Esophagus muscularis mucosa (tissue), 4 donors: ENCODE measurements around the gene DMD. TPM values are rescaled to one million over a fixed set of nuclear protein-coding genes. Genes with fewer than 3 reads are reported as not detected.

Experiments
- DNase-seq: peaks from one replicate; pipeline ENCODE4 v3.0.0-alpha.2; 2017; ENCODE audit errors: extremely low spot score
- H3K27ac ChIP-seq, 4 donors: fragments of 200-600 bp; sonication (generic); replicated peaks in 1 of 4; 1 replicate in 3 of 4; 2 replicates in 1 of 4; pipeline ENCODE4 v1.5.1; 2016 to 2019; ENCODE audit warnings: mild to moderate bottlenecking in 1 of 4
- H3K27me3 ChIP-seq, 4 donors: fragments of 200-600 bp; sonication (generic); one replicate each; pipeline versions ENCODE4 v1.5.1 to v1.6.0; 2016 to 2019
- H3K36me3 ChIP-seq, 4 donors: fragments of 200-600 bp; sonication (generic); one replicate each; pipeline ENCODE4 v1.5.1; 2016 to 2019
- H3K4me1 ChIP-seq, 4 donors: fragments of 200-600 bp; sonication (generic); one replicate each; pipeline ENCODE4 v1.5.1; 2016 to 2019
- H3K4me3 ChIP-seq, 4 donors: fragments of 200-600 bp; sonication (generic); 1 replicate in 2 of 4; 2 replicates in 2 of 4; pipeline ENCODE4 v1.5.1; 2016 to 2019; ENCODE audit warnings: mild to moderate bottlenecking in 4 of 4, moderate library complexity in 1 of 4
- H3K9me3 ChIP-seq, 4 donors: fragments of 200-600 bp; sonication (generic); 1 replicate in 3 of 4; 2 replicates in 1 of 4; pipeline ENCODE4 v1.5.1; 2016 to 2019
- EP300 ChIP-seq: sonication (generic); formaldehyde crosslinking; IDR thresholded peaks from one replicate; pipeline ENCODE4 v1.6.1; 2017; ENCODE audit warnings: antibody characterized with exemption
- POLR2A ChIP-seq: fragments of 450-650 bp; IDR thresholded peaks from one replicate; pipeline ENCODE4 v1.6.1; 2017; ENCODE audit warnings: antibody characterized with exemption, moderate library complexity, mild to moderate bottlenecking, low read depth
- POLR2AphosphoS5 ChIP-seq, 2 donors: sonication (generic); formaldehyde crosslinking; IDR thresholded peaks; one replicate each; pipeline ENCODE4 v1.6.1; 2017; ENCODE audit warnings: antibody characterized with exemption in 2 of 2
- WGBS: methylation state at CpG from one replicate; pipeline ENCODE4 v1.1.5; 2018; 5-methylcytosine and 5-hydroxymethylcytosine counted together
- intact Hi-C: fragments of 100-400 bp; cut with DNase I; formaldehyde crosslinking; loops from one replicate; pipeline ENCODE4 v1.15.1; 2023
- total RNA-seq, 4 donors: library from RNA; depleted of rRNA; stranded (reverse); fragments of >200 nt; gene quantifications; one replicate each; pipeline versions ENCODE4 v1.1.0 to v1.2.1, GENCODE V29; 2016
- TF ChIP-seq, protein P1 (sequence below), 3 experiments: fragments of 200-600 bp in 2 of 3; fragments of 450-650 bp in 1 of 3; sonication (generic) in 2 of 3; IDR thresholded peaks; one replicate each; pipeline ENCODE4 v1.5.1; 2017 to 2019; ENCODE audit warnings: antibody characterized with exemption in 3 of 3, mild to moderate bottlenecking in 2 of 3, moderate library complexity in 1 of 3

The DMD gene
- total RNA-seq, 4 donors from 2014 or later, result 127 to 210 (median 188) TPM

- Histone ChIP-seq H3K36me3 (no peaks in the 10 kb centered on the region), H3K4me1 (no peaks in the 10 kb centered on the region), H3K4me3 (no peak overlapping the region), H3K27me3 (no peaks in the 10 kb centered on the region), H3K9me3 (no peaks in the 10 kb centered on the region), H3K27ac (no peak overlapping the region)
- TF ChIP-seq, protein P1, sequence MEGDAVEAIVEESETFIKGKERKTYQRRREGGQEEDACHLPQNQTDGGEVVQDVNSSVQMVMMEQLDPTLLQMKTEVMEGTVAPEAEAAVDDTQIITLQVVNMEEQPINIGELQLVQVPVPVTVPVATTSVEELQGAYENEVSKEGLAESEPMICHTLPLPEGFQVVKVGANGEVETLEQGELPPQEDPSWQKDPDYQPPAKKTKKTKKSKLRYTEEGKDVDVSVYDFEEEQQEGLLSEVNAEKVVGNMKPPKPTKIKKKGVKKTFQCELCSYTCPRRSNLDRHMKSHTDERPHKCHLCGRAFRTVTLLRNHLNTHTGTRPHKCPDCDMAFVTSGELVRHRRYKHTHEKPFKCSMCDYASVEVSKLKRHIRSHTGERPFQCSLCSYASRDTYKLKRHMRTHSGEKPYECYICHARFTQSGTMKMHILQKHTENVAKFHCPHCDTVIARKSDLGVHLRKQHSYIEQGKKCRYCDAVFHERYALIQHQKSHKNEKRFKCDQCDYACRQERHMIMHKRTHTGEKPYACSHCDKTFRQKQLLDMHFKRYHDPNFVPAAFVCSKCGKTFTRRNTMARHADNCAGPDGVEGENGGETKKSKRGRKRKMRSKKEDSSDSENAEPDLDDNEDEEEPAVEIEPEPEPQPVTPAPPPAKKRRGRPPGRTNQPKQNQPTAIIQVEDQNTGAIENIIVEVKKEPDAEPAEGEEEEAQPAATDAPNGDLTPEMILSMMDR (IDR thresholded peaks at IDR 0.05), result no peak
- no peak for TF ChIP-seq POLR2AphosphoS5 (IDR thresholded peaks at IDR 0.05)
- no peak for TF ChIP-seq EP300
- no peak for TF ChIP-seq POLR2A
- DNase-seq, result no peak
- intact Hi-C loops, result no loop called here
- 74% methylated on average over 5 of the region's 5 CpGs for WGBS
These were observed 359.8 kb downstream of the DMD start for GRCh38 chrX:32851556-32851955.

GRCh38 chrX:32847921-32848320 lies 363.4 kb downstream of the DMD start:
- TF ChIP-seq POLR2A (no peak), POLR2AphosphoS5 (IDR thresholded peaks at IDR 0.05) (no peak), EP300 (no peak)
- TF ChIP-seq, protein P1 (IDR thresholded peaks at IDR 0.05), result no peak
- no peak for DNase-seq
- 85% methylated on average over 5 of the region's 5 CpGs for WGBS
- no peak overlapping the region for H3K4me3 ChIP-seq
- peaks cover 0 to 9% (median 0%) of the 10 kb centered on the region in 4 donors for H3K4me1 ChIP-seq
- no peaks in the 10 kb centered on the region for H3K27me3 ChIP-seq
- intact Hi-C loops, result no loop called here
- no peak overlapping the region for H3K27ac ChIP-seq
- H3K9me3 ChIP-seq, result no peaks in the 10 kb centered on the region
- no peaks in the 10 kb centered on the region for H3K36me3 ChIP-seq

- 79% methylated on average over 4 of the region's 4 CpGs for WGBS
- no peak overlapping the region for H3K4me3 ChIP-seq
- H3K9me3 ChIP-seq, result no peaks in the 10 kb centered on the region
- H3K27me3 ChIP-seq, result no peaks in the 10 kb centered on the region
- H3K36me3 ChIP-seq, result no peaks in the 10 kb centered on the region
- no peak for TF ChIP-seq POLR2A
- TF ChIP-seq POLR2AphosphoS5 (IDR thresholded peaks at IDR 0.05), result no peak
- TF ChIP-seq, protein P1 (IDR thresholded peaks at IDR 0.05), result no peak
- TF ChIP-seq EP300, result no peak
- H3K4me1 ChIP-seq, result peaks cover 0 to 9% (median 0%) of the 10 kb centered on the region in 4 donors
- H3K27ac ChIP-seq, result no peak overlapping the region
- intact Hi-C loops, result no loop called here
- DNase-seq, result no peak
These were observed 369.3 kb downstream of the DMD start for GRCh38 chrX:32842053-32842452.

DNA sequence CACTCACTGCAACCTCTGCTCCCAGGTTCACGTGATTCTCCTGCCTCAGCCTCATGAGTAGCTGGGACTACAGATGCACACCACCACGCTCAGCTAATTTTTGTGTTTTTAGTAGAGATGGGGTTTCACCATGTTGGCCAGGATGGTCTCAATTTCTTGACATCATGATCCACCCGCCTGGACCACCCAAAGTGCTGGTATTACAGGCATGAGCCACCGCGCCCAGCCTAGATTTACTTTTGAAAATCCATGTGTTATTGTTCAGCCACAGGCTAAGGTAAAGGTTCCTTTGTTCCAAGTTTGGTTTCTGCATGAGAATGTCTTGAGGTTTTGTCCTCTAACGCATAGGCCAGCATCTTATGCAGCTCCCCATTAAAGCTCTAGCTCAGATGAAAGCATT lies 371.6 kb downstream of the DMD start:
- intact Hi-C loops, result no loop called here
- DNase-seq, result no peak
- Histone ChIP-seq H3K4me1 (no peaks in the 10 kb centered on the region), H3K4me3 (no peak overlapping the region), H3K9me3 (no peaks in the 10 kb centered on the region), H3K27ac (no peak overlapping the region), H3K36me3 (no peaks in the 10 kb centered on the region), H3K27me3 (no peaks in the 10 kb centered on the region)
- TF ChIP-seq, protein P1 (IDR thresholded peaks at IDR 0.05), result no peak
- TF ChIP-seq POLR2AphosphoS5 (IDR thresholded peaks at IDR 0.05) (no peak), EP300 (no peak), POLR2A (no peak)
- 82% methylated on average over 6 of the region's 6 CpGs for WGBS

DNA sequence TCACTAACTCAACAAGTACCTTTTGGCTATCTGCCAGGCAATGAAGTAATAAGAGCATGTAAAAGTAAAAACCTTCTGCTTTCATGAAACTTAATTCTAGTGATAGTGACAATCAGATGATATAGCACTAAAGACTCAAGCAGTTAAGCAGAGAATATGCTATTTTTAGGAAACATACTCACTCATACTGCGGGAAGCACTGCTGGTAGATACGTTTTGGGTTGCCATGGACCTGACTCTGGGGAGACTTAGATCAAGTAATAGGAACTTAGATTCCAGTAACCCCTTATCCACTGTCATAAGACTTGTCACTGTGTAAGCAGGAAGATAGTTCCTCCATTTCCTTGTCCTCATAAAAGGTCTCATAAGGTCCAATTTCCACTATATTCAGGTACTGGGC lies 386.3 kb downstream of the DMD start:
- H3K36me3 ChIP-seq, result no peaks in the 10 kb centered on the region
- WGBS, result 80% methylated on average over 2 of the region's 2 CpGs
- H3K27ac ChIP-seq, result no peak overlapping the region
- TF ChIP-seq EP300, result no peak
- no peak for TF ChIP-seq POLR2A
- no peak for TF ChIP-seq POLR2AphosphoS5 (IDR thresholded peaks at IDR 0.05)
- TF ChIP-seq, protein P1 (IDR thresholded peaks at IDR 0.05), result no peak
- H3K27me3 ChIP-seq, result no peaks in the 10 kb centered on the region
- no peaks in the 10 kb centered on the region for H3K9me3 ChIP-seq
- H3K4me3 ChIP-seq, result no peak overlapping the region
- H3K4me1 ChIP-seq, result no peaks in the 10 kb centered on the region
- no peak for DNase-seq
- intact Hi-C loops, result no loop called here
